Skeletal muscle tissue (tissue), 4 donors: ENCODE results near the gene ZNF345. TPM values are rescaled to one million over a fixed set of nuclear protein-coding genes. Genes with fewer than 3 reads are reported as not detected.
A peak's percentile ranks its signal among the peaks of the same experiment; 100 is the strongest.

Experiments
- H3K27ac ChIP-seq: one replicate; pipeline ENCODE4 v1.7.0; 2013; ENCODE audit warnings: mild to moderate bottlenecking, low read depth, low read length, inconsistent platforms
- H3K27me3 ChIP-seq, 3 donors: one replicate each; pipeline ENCODE4 v1.7.0; 2013; ENCODE audit warnings: low read length in 3 of 3; ENCODE audit not compliant: control insufficient read depth in 3 of 3, insufficient read depth in 3 of 3
- H3K36me3 ChIP-seq, 3 donors: one replicate each; pipeline ENCODE4 v1.7.0; 2013; ENCODE audit warnings: low read length in 3 of 3; ENCODE audit not compliant: control insufficient read depth in 3 of 3, insufficient read depth in 3 of 3
- H3K4me1 ChIP-seq, 3 donors: one replicate each; pipeline ENCODE4 v1.7.0; 2013; ENCODE audit warnings: low read length in 3 of 3, mild to moderate bottlenecking in 3 of 3; ENCODE audit not compliant: control insufficient read depth in 3 of 3, insufficient read depth in 3 of 3
- H3K4me3 ChIP-seq, 3 donors: one replicate each; pipeline ENCODE4 v1.7.0; 2013; ENCODE audit warnings: low read length in 3 of 3
- H3K9ac ChIP-seq, 3 donors: one replicate each; pipeline ENCODE4 v1.7.0; 2013; ENCODE audit warnings: low read length in 3 of 3, mild to moderate bottlenecking in 3 of 3, moderate library complexity in 2 of 3, low read depth in 1 of 3
- H3K9me3 ChIP-seq, 3 donors: one replicate each; pipeline ENCODE4 v1.7.0; 2013; ENCODE audit warnings: low read length in 3 of 3; ENCODE audit not compliant: control insufficient read depth in 3 of 3
- total RNA-seq: library from RNA; depleted of rRNA; stranded (reverse); fragments of >200 nt; gene quantifications from one replicate; pipeline ENCODE4 v1.2.3, GENCODE V29; 2014
- donor health status: Osteomylitis.

Gene ZNF345
- 3.7 TPM for total RNA-seq

DNA sequence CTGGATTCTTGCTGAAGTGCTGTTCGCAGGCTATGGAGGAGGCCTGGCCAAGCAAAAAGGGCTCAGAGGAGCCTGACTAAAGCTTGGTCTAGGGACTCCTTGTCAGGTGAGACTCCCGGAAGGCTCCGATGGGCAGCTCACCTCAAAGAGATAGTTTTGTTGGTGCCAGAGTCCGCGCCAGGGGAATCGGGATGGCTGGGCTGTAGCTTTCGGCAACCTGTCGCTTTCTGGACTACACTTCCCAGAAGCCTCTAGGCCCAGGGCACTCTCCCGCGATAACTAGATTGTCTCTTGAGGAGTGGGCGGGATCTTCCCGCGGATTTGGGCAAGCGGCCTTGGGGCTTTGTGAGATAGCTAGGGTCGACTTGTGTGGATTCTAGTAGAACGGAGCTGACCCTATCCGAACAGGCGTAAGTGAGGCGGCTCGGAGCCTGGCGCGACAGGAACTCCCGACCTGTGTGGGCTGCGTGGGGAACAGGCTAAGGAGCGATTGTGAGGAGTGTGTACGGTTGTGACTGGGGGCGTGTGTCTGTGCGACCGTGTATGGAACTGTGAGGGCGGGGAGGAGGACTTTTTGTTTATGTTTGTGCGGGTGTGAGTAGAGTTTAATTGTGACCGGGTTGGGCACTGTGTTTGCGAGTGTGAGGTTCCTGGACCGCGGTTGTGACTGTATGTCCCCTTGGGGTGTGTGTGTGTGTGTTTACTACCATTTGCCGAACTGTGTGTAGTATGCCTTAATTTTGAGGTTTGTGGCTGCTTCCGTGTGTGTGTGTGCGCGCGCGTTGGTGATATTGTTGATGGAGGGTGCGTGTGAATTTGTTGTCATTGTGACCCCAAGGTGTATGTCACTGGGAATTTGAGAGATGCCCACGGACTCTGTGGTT lies at the start of gene ZNF345:
Gene ZNF345 (plus strand): TSS at position 318 of the 884 bp plus-strand sequence. CDS start 25,955 bp downstream, outside the sequence.
- no peaks in the 10 kb centered on the region for H3K27me3 ChIP-seq
- H3K4me3 ChIP-seq: peak within 1 kb of the TSS; percentile 97 to 100 (median 97)
- H3K4me1 ChIP-seq: peaks cover 11 to 20% (median 19%) of the 10 kb centered on the region in 3 donors
- peaks cover 2 to 4% (median 3%) of the 10 kb centered on the region in 3 donors for H3K9me3 ChIP-seq
- H3K9ac ChIP-seq: peak within 1 kb of the TSS; percentile 87 to 97 (median 97)
- H3K27ac ChIP-seq: peak within 1 kb of the TSS; percentile 69
- H3K36me3 ChIP-seq: peaks cover 7 to 18% (median 14%) of the 10 kb centered on the region in 3 donors

DNA sequence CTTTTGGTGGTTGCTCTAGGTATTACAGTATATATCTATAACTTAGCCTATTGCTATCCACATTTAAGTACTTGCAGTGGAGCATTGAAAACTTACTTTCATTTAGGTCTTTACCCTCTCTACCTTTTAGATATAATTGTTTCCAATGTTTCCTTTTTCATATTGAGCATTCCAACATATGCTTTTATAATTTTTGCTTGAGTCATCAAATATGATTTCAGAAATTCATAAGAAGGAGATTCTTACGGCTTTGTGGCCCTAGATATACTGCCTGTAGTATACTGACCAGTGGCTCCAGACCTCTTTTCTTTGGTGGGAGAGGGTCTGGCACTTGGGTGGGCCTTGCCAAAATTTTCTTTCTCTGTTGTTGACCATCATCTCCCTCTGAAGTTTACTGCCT lies 45.3 kb upstream of the ZNF345 start:
- H3K9ac ChIP-seq: no peak overlapping the region
- H3K27ac ChIP-seq: no peak overlapping the region
- H3K9me3 ChIP-seq: peaks cover 13 to 29% (median 19%) of the 10 kb centered on the region in 3 donors
- H3K4me1 ChIP-seq: no peaks in the 10 kb centered on the region
- peaks cover 5 to 13% (median 8%) of the 10 kb centered on the region in 3 donors for H3K36me3 ChIP-seq
- H3K4me3 ChIP-seq: no peak overlapping the region
- no peaks in the 10 kb centered on the region for H3K27me3 ChIP-seq

DNA sequence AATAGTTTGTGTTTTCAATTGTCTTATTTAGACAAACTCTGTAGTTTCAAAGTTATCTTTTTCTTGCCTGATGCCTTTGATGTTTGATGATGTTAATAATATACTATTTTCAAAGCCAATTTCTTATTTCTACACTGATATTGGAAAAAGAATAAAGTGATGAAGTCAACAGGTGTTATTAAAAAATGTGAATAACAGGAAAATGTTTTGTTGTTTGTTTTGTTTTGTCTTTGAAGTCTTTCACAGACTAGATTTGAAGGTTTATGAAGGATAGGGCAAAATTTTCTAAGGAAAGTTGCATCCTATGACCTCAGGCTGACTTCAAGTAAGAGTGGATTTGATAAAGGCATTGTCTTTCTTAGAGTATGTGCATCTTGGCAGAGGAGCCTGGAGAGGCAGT lies 43.6 kb upstream of the ZNF345 start:
- Histone ChIP-seq H3K36me3 (peaks cover 5 to 13% (median 8%) of the 10 kb centered on the region in 3 donors), H3K9me3 (peaks cover 16 to 37% (median 19%) of the 10 kb centered on the region in 3 donors), H3K4me3 (peak overlapping the region in 1 of 3 donors; percentile 7), H3K9ac (no peak overlapping the region), H3K27ac (no peak overlapping the region), H3K27me3 (no peaks in the 10 kb centered on the region), H3K4me1 (no peaks in the 10 kb centered on the region)

DNA sequence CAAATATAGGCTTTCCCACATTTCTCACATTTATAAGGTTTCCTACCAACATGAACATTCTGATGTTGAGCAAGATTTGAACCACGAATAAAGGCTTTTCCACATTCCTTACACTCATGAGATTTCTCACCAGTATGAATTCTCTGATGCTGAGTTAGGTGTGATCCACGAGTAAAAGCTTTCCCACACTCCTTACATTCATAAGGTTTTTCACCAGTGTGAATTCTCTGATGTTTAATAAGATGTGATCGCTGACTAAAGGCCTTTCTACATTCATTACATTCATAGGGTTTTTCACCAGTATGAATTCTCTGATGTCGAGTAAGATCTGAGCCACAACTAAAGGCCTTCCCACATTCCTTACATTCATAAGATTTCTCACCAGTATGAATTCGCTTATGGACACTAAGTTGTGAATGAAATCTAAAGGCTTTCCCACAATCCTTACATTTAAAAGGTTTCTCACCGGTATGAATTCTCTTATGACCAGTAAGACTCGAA lies 31.5 kb upstream of the ZNF345 start:
- H3K4me3 ChIP-seq: peak overlapping the region in 1 of 3 donors; percentile 33
- H3K27me3 ChIP-seq: no peaks in the 10 kb centered on the region
- peaks cover 53 to 73% (median 58%) of the 10 kb centered on the region in 3 donors for H3K36me3 ChIP-seq
- H3K27ac ChIP-seq: no peak overlapping the region
- H3K4me1 ChIP-seq: no peaks in the 10 kb centered on the region
- no peak overlapping the region for H3K9ac ChIP-seq
- peaks cover 43 to 71% (median 47%) of the 10 kb centered on the region in 3 donors for H3K9me3 ChIP-seq

GRCh38 chr19:36821758-36822157 lies 28.9 kb upstream of the ZNF345 start:
- H3K36me3 ChIP-seq: peaks cover 63 to 75% (median 73%) of the 10 kb centered on the region in 3 donors
- H3K9me3 ChIP-seq: peaks cover 37 to 77% (median 50%) of the 10 kb centered on the region in 3 donors

DNA sequence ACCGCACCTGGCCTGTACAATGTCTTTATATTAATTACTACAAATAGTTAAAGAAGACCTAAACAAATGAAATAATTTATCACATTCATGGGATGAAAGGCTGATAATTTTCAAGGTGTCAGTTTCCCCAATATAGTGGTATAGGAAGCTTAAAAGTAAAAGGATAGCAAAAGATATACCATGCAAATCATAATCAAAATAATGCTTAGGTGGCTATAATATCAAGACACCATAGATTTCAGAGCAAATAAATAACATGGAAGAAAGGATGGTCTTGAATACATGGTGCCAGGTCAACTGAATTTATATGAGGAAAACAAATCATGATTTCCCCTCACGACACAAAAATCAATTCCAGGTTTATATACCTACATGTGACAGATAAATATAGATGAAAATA lies 17.2 kb upstream of the ZNF345 start:
- Histone ChIP-seq H3K9ac (no peak overlapping the region), H3K27me3 (no peaks in the 10 kb centered on the region), H3K27ac (no peak overlapping the region), H3K4me3 (peak overlapping the region in 1 of 3 donors; percentile 1), H3K36me3 (peaks cover 18 to 31% (median 23%) of the 10 kb centered on the region in 3 donors), H3K4me1 (peaks cover 7 to 11% (median 8%) of the 10 kb centered on the region in 3 donors), H3K9me3 (peaks cover 25 to 39% (median 29%) of the 10 kb centered on the region in 3 donors)

More at GRCh38 chr19:36821758-36822157, 28.9 kb upstream of the ZNF345 start:
- Histone ChIP-seq H3K27ac (no peak overlapping the region), H3K4me3 (peak overlapping the region in 2 of 3 donors; percentile 27 to 50), H3K9ac (no peak overlapping the region), H3K27me3 (no peaks in the 10 kb centered on the region), H3K4me1 (no peaks in the 10 kb centered on the region)

DNA sequence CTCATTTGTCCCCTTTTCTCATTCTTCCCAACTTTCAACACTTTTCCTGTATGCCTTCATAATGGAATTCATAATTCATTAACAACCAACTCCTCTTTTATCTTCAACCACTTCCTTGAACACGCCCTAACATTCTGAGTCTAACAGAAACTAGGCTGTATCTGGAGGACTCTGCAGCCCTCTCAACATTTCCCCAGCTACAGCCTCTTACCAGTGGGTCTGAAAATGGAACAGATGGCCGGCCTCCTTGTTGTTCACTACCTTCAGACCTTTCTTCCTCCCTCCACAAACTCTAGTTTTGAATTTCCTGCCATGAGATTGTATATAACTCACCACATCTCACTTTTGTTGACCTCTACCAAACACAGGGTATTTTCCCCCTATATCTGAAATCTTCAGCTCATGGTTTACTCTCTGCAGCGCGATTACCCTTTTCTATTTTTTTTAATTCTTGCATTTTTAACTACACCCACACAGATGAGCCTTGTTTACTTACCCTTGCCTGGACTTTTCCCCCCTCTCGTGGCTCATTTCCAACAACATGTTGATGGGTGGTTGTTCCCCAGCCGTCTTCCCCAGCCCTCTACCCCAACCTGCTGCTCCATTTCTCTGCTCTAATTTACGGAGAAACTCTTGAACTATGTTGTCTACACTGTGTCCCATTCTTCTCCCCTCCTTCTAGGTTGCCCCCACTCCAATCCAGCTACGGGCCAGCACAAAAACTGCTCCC lies 13.3 kb upstream of the ZNF345 start:
- Histone ChIP-seq H3K27ac (peak overlapping the region; percentile 84), H3K4me1 (peaks cover 12 to 17% (median 13%) of the 10 kb centered on the region in 3 donors), H3K36me3 (peaks cover 10 to 13% (median 13%) of the 10 kb centered on the region in 3 donors), H3K9me3 (peaks cover 4 to 13% (median 12%) of the 10 kb centered on the region in 3 donors), H3K9ac (peak overlapping the region; percentile 85 to 99 (median 98)), H3K4me3 (peak overlapping the region; percentile 89 to 99 (median 89)), H3K27me3 (no peaks in the 10 kb centered on the region)

- peaks cover 12% of the 10 kb centered on the region in 3 donors for H3K36me3 ChIP-seq
- H3K9me3 ChIP-seq: peaks cover 4 to 12% (median 8%) of the 10 kb centered on the region in 3 donors
- peak within 1 kb of the TSS; percentile 85 to 99 (median 98) for H3K9ac ChIP-seq
- H3K4me3 ChIP-seq: peak within 1 kb of the TSS; percentile 89 to 99 (median 89)
- peak within 1 kb of the TSS; percentile 84 for H3K27ac ChIP-seq
- H3K27me3 ChIP-seq: no peaks in the 10 kb centered on the region
- H3K4me1 ChIP-seq: peaks cover 12 to 17% (median 13%) of the 10 kb centered on the region in 3 donors
Observed at GRCh38 chr19:36837906-36838783, 12.5 kb upstream of the ZNF345 start, which contains the start of gene ZNF790. Gene ZNF790 (minus strand): TSS chr19:36838387. CDS start chr19:36825619, 12,768 bp downstream.
